ENCODE measurements around the gene GNL1.
A peak's percentile ranks its signal among the peaks of the same experiment; 100 is the strongest.
"Not testable (repeated sequence)": the region's sequence is repeated elsewhere in the genome, so short reads cannot be mapped to it uniquely, and the experiment has no call there.

The GNL1 gene

DNA sequence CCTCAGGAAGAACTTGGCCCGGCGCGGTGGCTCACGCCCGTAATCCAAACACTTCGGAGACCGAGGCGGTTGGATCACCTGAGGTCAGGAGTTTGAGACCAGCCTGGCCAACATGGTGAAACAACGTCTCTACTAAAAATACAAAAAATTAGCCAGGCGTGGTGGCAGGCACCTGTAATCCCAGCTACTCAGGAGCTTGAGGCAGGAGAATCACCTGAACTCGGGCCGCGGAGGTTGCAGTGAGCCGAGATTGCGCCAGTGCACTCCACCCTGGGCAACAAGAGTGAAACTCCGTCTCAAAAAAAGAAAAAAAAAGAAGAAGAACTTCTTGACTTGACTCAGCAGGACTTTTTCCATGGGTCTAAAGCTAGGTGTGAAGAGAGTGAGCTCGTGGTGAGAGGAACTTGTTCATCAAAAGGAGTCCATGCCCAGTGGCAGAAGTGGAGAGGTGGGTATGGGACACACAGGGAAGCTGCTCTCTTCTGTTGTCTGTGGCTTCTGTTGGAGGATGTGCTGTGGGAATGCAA, 26.9 kb downstream of the GNL1 start:
- DNase-seq (ENCODE audit: low read depth in 2 of 2), result not testable (repeated sequence)

DNA sequence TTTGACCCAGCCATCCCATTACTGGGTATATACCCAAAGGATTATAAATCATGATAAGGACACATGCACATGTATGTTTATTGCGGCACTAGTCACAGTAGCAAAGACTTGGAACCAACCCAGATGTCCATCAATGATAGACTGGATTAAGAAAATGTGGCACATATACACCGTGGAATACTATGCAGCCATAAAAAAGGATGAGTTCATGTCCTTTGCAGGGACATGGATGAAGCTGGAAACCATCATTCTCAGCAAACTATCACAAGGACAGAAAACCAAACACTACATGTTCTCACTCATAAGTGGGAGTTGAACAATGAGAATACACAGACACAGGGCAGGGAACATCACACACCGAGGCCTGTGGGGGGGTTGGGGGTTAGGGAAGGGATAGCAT, 29.8 kb downstream of the GNL1 start:
- DNase-seq (ENCODE audit: low read depth in 2 of 2), result not testable (repeated sequence)

DNA sequence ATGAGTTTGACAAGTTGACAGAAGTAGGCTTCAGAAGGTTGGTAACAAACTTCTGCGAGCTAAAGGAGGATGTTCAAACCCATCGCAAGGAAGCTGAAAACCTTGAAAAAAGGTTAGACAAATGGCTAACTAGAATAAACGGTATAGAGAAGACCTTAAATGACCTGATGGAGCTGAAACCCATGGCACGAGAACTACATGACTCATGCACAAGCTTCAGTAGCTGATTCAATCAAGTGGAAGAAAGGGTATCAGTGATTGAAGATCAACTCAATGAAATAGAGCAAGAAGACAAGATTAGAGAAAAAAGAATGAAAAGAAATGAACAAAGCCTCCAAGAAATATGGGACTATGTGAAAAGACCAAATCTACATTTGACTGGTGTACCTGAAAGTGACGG, 34.3 kb downstream of the GNL1 start:
- not testable (repeated sequence) for DNase-seq (ENCODE audit: low read depth in 2 of 2)

DNA sequence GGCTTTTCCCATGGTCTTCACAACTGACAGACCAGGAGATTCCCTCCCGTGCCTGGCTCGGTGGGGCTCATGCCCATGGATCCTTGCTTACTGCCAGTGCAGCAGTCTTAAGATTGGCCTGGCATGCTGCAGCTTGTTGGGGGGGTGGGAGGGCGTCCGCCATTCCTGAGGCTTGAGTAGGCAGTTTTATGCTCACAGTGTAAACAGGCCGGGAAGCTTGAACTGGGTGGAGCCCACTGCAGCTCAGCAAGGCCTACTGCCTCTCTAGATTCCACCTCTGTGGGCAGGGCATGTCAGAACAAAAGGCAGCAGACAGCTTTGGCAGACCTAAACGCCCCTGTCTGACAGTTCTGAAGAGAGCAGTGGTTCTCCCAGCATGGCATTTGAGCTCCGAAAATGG, 35.2 kb downstream of the GNL1 start:
- not testable (repeated sequence) for DNase-seq (ENCODE audit: low read depth in 2 of 2)

DNA sequence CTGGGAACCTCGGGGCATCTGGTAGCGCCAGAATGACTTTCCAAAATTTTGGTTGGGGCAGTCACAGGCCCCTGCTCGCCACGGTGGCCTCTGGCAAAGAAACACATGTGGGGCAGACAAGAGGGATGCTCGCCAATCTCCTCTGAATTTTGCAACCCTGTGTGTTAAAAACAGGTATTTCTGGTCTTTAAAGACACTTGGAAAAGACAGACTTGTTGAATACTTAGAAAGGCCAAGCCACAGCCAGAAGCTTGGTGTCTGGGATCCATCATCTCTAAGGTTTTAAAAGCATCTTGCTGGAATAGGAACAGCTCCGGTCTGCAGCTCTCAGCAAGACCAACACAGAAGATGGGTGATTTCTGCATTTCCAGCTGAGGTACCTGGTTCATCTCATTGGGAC, 35.8 kb downstream of the GNL1 start:
- DNase-seq (ENCODE audit: low read depth in 2 of 2), result no peak

DNA sequence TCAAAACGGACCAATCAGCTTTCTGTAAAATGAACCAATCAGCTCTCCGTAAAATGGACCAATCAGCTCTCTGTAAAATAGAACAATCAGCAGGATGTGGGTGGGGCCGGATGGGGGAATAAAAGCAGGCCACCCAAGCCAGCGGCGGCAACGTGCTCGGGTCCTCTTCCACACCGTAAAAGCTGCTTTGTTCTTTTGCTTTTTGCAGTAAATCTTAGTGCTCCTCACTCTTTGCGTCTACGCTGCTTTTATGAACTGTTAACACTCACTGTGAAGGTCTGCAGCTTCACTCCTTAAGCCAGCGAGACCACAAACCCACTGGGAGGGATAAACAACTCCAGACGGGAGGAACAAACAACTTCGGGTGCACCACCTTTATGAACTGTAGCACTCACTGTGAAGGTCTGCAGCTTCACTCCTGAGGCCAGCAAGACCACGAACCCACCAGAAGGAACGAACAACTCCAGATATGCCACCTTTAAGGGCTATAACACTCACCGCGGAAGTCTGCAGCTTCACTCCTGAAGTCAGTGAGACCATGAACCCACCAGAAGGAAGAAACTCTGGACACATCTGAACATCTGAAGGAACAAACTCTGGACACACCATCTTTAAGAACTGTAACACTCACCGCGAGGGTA, 37.7 kb downstream of the GNL1 start:
- not testable (repeated sequence) for DNase-seq (ENCODE audit: low read depth in 2 of 2)

DNA sequence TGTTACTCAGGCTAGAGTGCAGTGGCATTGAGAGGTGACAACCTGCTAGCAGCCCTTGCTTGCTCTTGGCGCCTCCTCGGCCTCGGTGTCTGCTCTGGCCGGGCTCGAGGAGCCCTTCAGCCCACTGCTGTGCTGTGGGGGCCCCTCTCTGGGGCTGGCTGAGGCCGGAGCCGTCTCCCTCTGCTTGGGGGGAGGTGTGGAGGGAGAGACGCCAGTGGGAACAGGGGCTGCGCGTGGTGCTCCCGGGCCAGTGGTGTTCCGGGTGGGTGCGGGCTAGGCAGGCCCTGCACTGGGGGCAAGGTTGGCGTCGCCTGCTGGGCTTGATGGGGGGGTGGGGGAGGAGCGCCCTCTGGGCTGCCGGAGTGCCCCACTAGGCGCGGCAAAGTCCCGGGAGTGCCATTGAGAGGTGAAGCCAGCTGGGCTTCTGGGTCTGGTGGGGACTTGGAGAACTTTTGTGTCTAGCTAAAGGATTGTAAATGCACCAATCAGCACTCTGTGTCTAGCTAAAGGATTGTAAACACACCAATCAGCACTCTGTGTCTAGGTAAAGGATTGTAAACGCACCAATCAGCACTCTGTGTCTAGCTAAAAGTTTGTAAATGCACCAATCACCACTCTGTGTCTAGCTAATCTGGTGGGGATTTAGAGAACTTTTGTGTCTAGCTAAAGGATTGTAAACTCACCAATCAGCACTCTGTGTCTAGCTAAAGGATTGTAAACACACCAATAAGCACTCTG, 38.4 kb downstream of the GNL1 start:
- not testable (repeated sequence) for DNase-seq (ENCODE audit: low read depth in 2 of 2)

DNA sequence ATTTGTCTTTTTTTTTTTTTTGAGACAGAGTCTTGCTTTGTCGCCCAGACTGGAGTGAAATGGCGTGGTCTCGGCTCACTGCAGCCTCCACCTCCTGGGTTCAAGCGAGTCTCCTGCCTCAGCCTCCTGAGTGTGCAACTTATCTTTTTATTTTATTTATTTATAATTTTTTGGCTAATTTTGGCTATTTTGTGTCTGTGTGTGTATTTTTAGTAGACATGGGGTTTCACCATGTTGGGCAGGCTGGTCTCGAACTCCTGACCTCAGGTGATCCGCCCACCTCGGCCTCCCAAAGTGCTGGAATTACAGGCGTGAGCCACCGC, 39.6 kb downstream of the GNL1 start:
- DNase-seq (ENCODE audit: low read depth in 2 of 2), result not testable (repeated sequence)

DNA sequence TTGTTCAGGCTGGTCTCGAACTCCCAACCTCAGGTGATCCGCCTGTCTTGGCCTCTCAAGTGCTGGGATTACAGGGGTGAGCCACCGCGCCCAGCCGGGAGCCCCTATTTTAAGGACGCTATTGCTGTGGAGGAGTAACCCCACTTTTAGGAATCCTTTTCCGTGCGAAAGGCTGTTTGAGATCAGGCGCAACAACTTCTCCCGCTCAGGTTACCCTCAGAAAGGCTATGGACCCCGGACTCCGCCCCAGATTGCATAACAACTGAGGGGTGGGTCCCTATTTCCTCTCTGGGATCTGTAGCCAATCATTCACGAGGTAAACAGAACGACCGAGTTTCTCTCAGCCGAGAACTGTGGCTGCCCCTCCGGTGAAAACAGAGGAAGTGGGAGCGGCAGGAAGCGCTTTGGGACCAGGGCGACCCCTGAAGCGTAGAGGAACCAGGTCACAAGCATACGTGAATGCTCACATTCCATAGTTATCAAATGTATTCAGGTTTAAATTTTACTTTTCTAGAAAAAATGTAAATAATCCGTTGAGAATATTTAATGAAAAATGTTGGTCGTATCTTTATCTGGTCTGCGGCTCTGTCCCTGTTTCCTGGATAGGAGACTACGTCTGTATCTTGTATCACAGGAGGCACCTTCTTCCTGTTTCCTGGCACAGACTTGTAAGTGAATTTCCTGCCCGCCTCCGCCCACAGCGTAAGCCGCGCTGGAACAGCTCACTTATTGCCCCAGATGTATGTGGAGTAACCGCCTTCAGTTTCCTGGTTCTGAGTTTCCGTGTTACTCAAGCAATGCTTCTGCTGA, 40.1 kb downstream of the GNL1 start:
- peak; percentile 81 to 92 for DNase-seq (ENCODE audit: low read depth in 2 of 2)

DNA sequence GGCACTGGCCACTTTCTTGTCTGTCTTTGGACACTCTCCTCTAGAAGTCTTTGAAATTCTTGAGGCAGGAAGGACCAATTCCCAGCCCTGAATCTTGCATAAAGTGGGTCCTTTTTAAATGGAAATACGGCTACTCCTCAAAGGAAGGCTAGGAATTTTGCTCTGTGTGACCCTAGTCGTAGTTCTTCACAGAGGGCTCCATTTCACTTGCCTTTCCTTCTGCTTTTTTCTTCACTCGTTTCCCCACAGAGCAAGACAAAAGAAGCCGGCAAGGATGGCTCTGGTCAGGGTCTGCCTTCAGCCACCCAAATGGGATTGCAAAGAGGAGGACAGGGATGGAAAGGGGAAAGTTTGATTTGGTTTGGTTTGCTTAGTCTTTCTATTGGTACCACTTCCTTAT, 41.2 kb downstream of the GNL1 start:
- DNase-seq (ENCODE audit: low read depth in 2 of 2), result no peak

DNA sequence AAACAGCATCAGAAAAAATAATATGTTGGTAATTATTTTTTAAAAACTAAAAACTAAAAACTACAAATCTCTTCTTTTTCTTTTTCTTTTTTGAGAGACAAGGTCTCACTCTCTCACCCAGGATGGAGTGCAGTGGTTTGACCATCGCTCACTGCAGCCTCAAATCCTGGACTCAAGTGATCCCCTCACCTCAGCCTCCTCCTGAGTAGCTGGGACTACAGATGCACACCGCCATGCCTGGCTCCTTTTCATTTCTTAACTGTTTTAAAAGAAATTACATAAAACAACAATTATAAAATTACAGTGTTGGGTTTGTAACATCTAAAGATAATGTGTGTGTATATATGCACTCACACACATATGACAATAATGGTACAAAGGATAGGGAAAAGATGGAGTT, 42.8 kb downstream of the GNL1 start:
- DNase-seq (ENCODE audit: low read depth in 2 of 2), result no peak

DNA sequence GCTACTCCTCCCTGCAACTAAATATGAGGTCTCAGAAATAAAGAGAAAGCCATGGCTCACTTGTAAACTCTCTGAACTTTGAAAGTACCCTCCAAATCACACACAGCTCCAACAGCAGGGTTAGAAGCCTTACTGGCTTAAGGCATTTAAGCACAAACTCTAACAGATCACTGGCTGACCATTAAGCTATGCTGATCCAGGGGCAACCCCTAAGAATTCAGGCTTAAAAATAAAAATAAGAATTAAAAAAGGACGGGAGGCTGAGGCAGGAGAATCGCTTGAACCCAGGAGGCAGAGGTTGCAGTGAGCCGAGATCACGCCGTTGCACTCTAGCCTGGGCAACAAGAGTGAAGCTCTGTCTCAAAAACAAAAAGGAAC, 45.1 kb downstream of the GNL1 start:
- no peak for DNase-seq (ENCODE audit: low read depth in 2 of 2)

DNA sequence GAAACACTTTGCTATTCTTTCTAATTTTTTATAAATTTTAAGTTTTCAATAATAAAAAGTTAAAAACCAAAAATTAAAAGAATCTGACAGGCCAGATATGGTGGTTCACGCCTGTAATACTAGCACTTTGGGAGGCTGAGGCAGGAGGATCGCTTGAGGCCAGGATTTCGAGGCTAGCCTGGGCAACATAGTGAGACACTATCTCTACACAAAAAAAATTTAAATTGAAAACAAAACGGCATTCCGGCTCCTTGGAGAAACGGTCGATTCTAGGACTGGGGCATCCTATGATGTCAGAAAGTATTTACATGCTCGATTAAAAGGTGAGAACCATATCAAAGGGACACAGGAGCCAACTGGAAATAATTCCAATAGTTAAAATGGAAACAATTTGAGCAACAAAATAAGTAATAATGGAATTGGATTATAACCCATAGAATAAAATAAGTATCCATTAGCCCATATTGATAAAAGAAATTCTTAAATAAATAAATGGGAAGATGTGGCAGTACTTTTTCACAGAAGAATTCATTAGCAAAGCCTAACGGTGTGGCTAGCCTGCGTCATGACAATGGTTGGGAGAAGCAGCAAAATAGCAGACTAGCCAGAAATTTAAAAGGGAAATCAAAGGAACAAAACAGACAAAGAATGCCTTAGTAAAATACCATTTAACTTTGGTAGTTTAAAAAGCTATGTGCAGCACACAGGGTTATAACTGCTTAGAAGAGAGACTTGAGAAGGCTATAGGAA, 45.7 kb downstream of the GNL1 start:
- no peak for DNase-seq (ENCODE audit: low read depth in 2 of 2)

DNA sequence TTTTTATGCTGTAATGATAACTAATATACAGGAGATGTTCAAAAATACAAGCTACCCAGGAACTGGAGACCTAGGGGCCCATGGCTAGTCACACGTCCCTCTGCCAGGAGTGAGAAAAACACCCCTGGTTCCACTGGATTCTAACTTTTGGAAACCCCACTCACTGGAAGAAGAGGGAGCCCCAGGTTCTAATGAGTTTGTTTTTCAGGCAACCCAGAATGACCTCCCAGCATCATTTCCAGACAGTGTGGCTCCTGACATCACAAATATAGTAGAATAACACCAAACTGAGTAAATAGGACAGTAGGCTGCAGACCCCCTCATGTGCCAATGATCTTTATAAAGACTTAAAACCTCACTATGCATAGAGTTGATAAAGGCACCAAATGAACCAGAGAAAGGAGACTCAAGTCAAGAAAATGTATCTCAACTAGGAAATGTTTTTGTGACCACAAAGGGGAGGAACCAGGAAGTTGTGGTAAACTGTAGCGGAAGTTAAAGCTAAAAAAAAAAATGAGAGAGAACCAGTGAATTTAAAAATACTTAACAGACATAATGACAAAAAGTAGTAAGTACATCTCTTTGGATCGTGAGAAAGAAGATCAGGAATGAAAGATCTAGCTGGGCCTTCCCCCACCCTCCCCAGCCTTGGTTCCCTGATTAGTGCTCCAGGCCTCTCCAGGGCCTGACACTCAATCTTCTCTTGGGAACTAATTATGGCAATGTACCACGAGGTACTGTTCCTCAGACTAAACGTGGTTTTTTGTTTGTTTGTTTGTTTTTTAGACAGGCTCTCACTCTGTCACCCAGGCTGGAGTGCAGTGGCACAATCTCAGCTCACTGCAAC, 47.2 kb downstream of the GNL1 start:
- no peak for DNase-seq (ENCODE audit: low read depth in 2 of 2)

DNA sequence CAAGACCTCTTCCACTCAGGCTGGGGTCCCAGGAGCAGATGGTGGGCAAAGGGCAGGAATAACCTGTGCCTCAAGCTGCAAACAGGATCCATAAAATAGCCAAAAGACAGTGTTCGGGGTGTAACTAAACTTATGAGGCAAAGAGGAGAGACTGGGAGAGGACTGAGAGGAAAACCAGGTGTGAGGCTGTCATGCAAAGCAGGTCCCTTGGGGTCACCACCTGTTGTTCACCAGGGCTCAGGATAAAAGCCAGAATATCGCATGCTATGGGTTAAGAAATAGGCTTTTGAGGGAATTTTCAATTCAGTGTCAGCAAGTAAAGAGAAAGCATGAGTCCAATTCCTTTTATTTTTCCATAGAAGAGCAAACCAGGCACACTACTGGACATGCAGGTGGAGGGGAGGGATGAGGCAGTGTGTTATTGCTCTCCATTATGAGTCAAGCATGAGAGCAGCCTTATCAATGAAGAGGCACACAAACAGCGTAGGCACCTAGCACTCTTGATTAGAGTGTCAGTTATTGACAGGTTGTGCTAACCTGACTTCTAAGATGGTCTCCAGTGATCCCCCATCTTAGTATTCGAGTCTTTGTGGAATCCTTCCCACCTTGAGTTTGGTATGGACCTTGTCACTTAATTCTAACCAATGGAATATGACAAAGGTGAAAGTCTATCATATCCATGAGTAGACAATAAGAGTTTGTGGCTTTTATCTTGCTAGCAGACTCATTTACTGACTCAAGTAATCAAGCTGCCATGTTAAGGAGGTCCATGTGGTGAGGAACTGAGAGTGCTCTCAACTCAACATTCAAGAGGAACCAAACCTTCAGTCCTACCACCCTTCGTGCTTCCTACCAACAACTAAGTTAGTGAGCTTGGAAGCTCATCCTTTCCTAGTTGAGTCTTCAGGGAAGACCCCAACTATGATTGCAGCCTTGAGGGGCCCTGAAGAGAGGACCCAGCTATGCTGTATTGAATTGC, 48.2 kb downstream of the GNL1 start:
- DNase-seq (ENCODE audit: low read depth in 2 of 2), result no peak

DNA sequence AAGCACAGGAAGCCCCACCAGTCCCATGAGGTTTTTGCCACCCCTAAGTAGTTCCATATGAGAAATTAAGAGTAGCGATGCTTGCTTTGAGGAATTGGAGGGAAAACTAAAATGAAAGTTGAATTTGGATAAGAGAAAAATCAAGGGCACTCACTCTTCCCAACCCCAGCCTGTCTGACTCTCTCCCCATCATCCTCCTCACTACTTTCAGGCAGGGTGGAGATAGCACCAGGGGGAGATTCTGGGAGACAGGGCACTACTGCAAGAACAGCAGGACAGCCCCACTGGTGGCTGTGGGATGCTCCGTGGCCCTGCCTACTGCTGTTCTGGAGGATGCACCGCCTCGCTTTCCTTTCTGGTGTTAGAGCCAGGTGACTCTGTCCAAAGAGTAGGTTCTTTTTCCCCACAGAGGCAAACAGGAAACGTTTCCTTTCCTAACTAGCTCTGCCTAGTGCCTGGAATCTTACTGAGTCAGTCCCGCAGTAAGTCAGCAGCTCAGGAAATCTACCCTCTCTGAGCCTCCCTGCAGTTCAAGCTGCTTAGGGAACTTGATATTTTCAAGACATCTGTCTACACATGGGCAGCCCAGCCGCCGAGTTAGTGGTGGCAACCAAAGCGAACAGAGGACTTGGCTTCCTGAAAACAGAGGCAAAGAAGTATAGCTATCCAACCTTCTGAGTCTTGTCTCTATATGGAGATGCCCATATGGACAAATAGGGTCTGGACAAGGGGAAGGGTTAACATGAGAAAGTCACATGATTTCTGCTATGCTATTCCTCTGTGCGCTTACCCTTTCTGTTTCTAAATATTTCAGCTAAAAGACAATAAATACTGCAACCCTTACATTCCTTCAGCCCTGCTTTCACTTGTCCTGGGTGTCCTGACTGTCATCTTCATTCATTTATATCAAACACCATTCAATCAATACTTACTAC, 55.6 kb downstream of the GNL1 start:
- DNase-seq (ENCODE audit: low read depth in 2 of 2), result no peak

DNA sequence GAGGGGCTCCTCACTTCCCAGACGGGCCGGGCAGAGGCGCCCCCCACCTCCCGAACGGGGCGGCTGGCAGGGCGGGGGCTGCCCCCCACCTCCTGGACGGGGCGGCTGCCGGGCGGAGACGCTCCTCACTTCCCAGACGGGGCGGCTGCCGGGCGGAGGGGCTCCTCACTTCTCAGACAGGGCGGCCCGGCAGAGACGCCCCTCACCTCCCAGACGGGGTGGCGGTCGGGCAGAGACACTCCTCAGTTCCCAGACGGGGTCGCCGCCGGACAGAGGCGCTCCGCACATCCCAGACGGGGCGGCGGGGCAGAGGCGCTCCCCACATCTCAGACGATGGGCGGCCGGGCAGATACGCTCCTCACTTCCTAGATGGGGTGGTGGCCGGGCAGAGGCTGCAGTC, 57.6 kb downstream of the GNL1 start:
- DNase-seq (ENCODE audit: low read depth in 2 of 2), result not testable (repeated sequence)

DNA sequence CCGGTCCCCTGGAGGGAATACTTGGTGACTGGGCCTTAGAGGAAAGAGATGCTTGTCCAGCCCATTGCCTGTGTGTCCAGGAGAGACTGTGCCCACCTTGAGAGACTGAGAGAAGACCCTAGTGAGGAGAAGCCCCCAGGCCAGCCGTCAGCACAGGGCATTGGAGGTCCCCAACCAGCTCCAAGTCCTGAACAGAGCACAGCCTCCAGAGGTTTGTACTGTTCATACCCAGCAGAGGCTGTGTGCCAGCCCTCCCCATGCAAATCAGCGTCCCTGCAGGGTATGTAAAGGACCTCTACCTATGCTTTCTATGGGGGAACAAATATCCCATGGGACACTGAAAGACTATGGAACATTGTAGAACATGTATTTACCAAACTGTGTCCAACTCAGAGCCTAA, 58.6 kb downstream of the GNL1 start:
- DNase-seq (ENCODE audit: low read depth in 2 of 2), result no peak

DNA sequence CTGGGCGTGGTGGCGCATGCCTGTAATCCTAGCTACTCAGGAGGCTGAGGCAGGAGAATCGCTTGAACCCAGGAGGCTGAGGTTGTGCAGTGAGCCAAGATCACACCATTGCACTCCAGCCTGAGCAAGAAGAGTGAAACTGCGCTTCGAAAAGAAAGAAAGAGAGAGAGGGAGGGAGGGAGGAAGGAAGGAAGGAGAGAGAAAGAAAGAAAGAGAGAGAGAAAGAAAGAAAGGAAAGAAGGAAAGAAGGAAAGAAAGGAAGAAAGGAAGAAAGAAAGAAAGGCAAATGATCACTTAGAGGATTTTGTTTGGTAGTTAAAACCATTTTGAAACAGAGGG, 59.1 kb downstream of the GNL1 start:
- DNase-seq (ENCODE audit: low read depth in 2 of 2), result not testable (repeated sequence)

Data from stimulated activated CD8-positive, alpha-beta memory T cell treated with anti-CD3 and anti-CD28 coated beads, Interleukin-15, amount 100 ng/mL, for 4 hours (primary cell).